ENCODE results near the gene PKNOX2.

The PKNOX2 gene

DNA sequence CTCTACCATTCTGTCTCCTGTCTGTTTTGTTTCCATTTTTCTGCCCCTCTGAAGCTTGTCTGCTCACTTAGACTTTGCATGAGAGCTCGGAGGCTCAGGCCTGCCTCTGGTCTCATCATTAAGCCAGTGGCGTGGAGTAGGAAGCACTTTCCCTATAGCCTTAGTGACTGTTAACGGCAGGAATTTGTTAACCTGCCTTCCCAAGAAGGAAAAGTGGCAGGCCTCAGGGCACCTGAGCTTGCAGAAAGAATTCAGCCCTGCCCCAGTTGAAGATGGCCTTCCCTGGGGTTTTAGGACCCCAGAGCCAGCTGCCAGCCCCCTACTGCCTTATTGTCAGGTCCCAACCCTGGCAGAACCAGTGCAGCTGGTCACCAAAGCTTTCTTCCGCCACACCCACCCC, 93.2 kb downstream of the PKNOX2 start:
- DNase-seq (ENCODE audit: extremely low read depth in 1 of 2, low read depth in 1 of 2) = no peak

GRCh38 chr11:125258291-125259032, 93.9 kb downstream of the PKNOX2 start:
- no peak for DNase-seq (ENCODE audit: extremely low read depth in 1 of 2, low read depth in 1 of 2)

- no peak for DNase-seq (ENCODE audit: extremely low read depth in 1 of 2, low read depth in 1 of 2)
Observed at GRCh38 chr11:125261588-125261987, 97.0 kb downstream of the PKNOX2 start.

GRCh38 chr11:125262194-125262829, 97.8 kb downstream of the PKNOX2 start:
- DNase-seq (ENCODE audit: extremely low read depth in 1 of 2, low read depth in 1 of 2) = no peak

DNA sequence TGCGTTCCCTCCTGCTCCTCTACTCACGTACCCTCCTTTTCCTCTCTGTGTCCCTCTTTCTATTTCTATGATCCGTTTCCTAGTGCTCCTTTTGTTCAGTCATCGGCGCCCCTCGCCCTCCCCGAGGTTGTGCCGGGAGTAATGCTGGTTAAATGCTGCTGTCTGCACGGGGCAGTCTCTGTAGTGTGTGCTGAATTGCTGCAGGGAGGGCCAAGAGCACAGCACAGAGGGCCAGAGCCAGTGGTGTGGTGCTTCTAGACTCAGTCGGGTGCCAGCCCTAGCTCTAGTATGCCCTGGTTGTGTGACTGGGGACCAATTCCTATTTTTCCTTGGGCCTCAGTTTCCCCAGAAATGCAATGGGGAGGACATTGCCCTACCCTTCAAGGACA, 98.3 kb downstream of the PKNOX2 start:
- DNase-seq (ENCODE audit: extremely low read depth in 1 of 2, low read depth in 1 of 2) = no peak

DNA sequence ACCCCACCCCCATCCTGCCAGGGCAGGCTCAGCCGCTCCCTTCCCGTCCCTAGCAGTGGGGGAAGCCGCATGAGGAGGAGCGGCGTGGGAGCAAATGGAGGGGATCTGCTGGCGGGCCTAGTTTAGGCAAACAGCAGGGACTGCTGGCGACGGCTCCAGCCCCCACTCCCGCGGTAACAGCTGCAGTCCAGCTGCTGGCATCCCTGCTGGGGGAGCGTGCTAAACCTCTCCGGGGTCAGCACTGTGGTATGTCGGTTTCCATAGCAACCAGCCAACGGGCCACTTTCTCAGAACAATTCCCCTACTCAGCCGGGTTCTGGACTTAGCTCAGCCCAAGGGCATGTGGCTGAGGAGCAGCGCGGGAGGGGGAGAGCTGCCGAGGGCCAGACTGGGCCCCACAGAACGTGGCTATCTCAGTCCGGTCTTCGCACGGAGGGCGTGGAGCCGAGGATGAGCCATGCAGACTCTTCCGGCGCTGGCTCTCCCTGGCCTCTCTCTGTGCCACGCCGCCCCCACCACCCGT, 98.8 kb downstream of the PKNOX2 start:
- no peak for DNase-seq (ENCODE audit: extremely low read depth in 1 of 2, low read depth in 1 of 2)

GRCh38 chr11:125264100-125265022, 99.8 kb downstream of the PKNOX2 start:
- DNase-seq (ENCODE audit: extremely low read depth in 1 of 2, low read depth in 1 of 2) = no peak

DNA sequence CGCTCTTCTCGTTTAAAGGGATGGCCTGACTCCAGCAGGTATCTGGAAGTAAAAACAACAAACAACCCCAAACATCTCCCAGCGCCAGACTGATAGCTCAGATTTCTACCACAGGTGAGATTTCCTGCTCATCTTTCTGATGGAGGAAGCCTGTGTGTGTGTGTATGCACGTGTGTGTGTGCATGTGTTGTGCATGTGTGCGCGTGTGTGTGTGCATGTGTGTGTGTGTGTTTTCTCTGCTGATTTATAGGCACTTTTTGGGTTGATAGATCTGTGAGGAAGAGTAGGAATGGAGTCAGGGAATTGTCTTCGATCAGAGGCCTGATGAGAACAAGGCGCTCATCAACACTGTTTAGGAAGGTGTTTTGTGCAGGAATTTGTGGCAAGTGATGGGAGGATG, 103.0 kb downstream of the PKNOX2 start:
- no peak for DNase-seq (ENCODE audit: extremely low read depth in 1 of 2, low read depth in 1 of 2)

GRCh38 chr11:125268611-125269010, 104.1 kb downstream of the PKNOX2 start:
- DNase-seq (ENCODE audit: extremely low read depth in 1 of 2, low read depth in 1 of 2) = no peak

DNA sequence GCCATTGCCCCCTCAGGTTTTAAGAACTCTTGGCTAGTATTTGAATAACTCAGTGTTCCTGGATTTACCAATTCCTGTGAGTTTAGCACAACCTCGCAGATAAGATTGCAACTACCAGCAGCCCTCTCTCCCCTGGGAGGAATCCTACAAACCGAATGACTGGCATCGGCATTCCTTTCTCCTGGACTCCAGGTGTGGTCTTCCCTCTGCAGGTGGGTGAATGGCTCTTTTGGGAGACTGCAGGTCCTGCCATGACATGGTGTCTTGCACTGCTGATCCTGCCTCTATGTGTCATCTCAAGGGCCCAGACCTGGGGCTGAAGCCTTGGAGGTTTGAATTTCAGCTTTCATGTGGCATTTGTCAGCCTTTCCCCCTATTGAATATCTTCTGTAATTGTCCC, 105.6 kb downstream of the PKNOX2 start:
- DNase-seq (ENCODE audit: extremely low read depth in 1 of 2, low read depth in 1 of 2) = no peak

DNA sequence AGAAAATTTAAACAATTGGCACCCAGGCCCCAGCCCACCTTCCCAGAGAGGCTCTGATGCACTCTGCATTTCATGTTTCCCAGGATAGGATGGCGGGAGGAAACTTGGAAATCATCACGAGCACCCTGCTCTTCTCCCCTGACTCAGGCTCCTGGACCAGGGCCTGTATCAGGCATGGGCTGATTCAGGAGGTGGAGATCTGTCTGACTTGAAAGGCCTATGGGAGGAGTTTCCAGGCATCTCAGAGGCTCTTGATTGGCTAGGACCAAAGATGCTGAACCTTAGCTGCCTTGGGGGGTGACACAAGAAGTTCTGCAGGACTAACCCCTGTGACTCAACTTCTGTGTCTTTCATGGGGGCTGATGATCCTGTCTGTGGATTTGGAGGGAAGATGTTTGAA, 106.2 kb downstream of the PKNOX2 start:
- no peak for DNase-seq (ENCODE audit: extremely low read depth in 1 of 2, low read depth in 1 of 2)

- no peak for DNase-seq (ENCODE audit: extremely low read depth in 1 of 2, low read depth in 1 of 2)
Observed at GRCh38 chr11:125271483-125272091, 107.0 kb downstream of the PKNOX2 start.

DNA sequence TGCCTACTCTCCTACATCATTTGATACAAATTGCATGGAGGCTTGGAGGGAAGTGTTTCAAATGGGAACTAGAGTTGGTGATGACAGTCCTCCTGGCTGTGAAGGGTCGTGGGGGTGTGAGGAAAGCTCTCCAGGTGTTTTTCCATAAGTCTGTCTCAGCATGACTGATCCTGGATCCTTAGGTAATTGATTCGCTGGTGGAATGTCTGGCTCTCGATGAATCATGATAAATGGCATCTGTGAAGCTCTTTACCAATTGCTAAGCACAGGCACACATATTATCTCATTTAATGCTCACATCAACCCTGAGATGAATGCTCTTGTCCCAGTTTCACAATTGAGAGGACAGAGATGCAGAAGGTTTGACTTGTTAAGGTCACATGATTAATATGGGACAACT, 107.5 kb downstream of the PKNOX2 start:
- no peak for DNase-seq (ENCODE audit: extremely low read depth in 1 of 2, low read depth in 1 of 2)

DNA sequence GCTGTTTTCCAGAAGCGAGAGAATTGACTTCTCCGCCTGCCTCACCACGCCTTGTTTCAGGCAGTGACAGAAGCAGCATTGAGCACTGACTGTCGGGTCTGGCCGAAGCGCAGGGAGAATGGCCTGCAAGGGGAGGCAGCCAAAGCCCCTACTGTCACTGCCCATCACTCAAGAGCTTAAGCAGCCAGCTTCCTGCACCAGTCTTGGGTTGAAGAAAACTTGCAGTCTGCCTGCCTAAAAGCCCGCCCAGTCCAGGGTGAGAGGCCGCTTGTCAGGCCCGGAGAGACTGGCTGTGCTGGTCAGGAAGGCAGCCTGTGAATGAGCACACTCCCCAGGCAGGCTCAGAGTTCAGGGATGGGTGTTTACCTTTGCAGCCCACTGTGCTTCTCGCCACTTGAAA, 108.3 kb downstream of the PKNOX2 start:
- no peak for DNase-seq (ENCODE audit: extremely low read depth in 1 of 2, low read depth in 1 of 2)

DNA sequence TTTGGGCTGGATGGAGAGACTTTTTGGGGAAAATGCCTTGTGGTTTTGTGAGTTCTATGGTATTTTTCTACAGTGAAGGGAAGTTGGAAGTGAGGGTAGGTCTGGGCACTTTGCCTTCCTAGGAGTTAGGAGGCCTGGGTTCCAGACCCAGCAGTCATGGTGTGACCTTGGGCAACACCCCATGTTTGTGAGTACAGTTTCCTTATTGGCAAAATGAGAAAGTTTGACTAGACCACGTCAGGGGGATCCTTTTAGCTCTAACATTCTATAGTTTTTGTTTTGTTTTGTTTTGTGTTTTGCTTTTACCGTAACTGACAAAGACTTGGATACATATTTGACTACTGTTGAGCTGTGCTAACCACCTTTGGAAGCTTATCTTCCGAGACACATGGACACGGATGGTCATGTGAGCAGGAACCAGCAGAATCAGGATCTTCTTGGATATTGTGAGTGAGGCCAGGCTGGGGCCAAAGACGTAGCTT, 109.0 kb downstream of the PKNOX2 start:
- DNase-seq (ENCODE audit: extremely low read depth in 1 of 2, low read depth in 1 of 2) = no peak

DNA sequence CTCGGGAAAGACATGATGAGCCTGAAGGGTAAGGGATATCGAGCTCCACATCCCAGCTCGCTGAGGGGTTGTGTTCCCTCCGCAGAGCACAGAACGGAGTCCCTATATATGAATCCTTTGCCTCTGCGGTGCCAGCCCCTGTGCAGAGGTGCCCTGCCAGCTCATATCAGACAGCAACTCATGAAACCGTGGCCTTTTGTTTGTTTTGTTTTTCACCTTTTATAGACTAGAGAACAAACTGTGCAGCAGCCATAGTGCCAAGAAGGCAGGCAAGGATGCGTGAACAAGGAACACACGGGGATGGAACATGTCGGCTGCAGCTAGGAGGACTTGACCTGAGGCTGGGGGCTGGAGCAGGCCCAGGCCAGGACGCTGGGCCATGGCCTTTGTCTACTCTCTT, 109.8 kb downstream of the PKNOX2 start:
- no peak for DNase-seq (ENCODE audit: extremely low read depth in 1 of 2, low read depth in 1 of 2)

DNA sequence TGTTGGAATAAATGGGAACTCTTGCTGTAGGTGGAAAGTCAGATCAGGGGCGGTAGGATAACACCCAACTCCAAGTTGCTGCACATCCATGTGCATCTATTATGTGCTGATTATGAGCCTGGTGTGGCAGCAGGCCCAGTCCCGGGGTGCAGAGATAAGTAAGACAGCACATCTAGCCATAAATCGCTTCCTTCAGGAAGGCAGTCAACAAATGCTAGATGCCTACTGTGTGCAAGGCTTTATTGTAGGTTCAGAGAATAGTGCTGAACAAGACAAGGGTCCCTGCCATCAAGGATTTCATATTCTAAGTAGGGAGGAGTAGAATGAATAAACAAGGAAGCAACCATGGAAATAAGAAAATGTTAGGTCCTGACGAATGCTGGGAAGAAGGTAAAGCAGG, 110.2 kb downstream of the PKNOX2 start:
- no peak for DNase-seq (ENCODE audit: extremely low read depth in 1 of 2, low read depth in 1 of 2)

DNA sequence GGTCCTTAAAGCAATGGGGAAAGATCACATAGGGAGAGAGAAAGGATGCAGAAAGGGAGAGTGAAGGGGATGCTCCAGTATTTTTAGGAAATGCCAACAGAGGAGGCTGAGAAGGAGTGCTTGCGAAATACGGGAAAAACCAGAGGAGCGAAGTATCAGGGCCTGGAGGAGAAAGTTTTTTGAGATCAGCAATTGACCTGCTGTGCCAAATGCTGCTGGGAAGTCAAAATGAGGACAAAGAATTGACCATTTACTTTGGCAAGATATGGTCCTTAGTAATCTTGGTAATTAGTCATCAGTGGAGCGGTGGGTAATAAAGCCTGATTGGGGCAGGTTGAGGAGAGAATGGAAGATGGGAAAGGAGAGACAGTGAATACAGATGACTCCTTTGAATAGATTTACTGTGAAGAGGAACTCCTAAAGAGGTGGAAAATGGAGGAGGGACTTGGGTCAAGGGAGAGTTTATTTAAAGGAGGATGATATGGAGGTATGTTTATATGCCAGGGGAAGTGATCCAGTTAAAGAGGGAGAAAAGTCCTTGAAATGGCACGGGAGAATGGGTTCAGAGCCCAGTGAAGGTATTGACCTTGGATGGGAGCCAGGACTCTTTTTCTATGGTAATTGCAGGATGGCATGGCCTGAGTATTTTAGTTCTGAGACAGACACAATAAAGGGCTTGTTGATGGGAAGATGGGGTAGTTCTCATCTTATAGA, 111.5 kb downstream of the PKNOX2 start:
- no peak for DNase-seq (ENCODE audit: extremely low read depth in 1 of 2, low read depth in 1 of 2)

DNA sequence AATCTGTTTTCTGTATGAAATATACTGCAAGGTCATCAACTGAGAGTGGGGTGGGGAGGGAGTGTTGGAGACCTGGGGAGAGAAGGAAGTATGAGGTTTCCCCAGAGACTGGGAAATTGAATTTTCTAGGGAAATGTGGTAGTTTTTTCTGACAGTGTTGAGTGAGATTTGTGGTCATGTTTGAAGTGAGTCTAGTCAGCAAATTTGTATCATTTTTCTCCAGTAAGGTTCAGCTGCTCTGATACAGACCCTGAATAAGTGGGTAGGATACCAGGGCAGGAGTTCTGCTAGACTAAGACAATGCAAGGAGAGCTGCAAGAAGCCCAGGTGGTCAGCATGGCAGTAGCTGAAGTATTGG, 112.0 kb downstream of the PKNOX2 start:
- DNase-seq (ENCODE audit: extremely low read depth in 1 of 2, low read depth in 1 of 2) = no peak

DNA sequence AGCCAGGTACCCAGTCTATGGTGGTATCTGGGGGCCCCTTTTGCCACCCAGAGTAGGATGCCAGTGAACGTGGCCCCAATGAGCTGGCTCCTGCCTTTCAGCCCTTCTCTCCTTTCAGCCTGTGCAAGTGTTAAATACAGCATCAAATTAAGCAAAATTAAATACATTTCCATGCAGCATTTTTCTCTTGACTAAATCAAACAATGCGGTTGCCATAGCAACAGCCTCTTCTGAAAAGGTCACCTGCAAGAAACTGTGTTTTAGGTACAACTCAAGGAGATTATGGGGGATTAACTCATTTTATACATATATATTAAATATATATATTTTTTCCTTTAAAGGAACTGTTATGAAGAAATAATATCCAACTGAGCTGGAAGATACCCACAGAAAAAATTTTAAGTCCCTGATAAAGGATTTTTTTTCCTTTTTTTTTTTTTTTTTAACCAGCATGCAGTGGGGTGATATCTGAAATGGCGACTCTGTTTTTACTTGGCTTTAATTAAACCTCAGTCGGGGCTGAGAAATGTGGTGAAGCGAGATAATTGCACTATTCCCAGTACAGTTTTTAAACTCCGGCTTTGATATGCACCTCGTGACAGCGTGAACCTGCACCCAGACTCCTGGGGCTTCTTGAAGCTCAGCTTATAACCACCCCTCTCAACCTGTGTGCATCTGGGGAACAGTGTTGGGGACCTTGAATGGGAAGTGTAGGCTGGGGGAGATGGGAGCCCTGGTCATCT, 115.3 kb downstream of the PKNOX2 start:
- DNase-seq (ENCODE audit: extremely low read depth in 1 of 2, low read depth in 1 of 2) = no peak
